Activated naive CD4-positive, alpha-beta T cell treated with anti-CD3 and anti-CD28 coated beads, Interleukin-2, amount 50 U/mL, for 16 hours (primary cell): ENCODE results near the gene FOXN3.

Source experiments
- DNase-seq: peaks from one replicate; pipeline ENCODE4 v3.0.0-alpha.2; 2020

FOXN3 gene, protein sequence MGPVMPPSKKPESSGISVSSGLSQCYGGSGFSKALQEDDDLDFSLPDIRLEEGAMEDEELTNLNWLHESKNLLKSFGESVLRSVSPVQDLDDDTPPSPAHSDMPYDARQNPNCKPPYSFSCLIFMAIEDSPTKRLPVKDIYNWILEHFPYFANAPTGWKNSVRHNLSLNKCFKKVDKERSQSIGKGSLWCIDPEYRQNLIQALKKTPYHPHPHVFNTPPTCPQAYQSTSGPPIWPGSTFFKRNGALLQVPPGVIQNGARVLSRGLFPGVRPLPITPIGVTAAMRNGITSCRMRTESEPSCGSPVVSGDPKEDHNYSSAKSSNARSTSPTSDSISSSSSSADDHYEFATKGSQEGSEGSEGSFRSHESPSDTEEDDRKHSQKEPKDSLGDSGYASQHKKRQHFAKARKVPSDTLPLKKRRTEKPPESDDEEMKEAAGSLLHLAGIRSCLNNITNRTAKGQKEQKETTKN

DNA sequence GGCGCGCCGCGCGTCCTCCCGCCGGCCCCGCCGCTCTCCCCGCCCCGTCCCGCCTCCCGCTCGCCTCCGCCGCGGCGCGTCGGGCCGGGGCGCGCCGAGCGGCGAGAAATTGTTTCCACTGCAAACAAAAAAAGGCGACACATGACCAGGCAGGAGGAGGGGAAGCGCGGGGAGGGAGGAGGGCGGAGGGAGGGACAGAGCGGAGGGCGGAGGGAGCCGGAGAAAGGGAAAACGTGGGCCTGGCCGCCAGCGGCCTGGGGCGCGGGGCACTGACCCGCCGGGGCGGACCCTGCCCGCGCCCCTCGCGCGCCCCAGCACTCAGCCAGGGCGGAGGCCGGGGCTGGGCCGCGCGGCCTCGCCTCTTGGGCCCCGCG is at the start of gene FOXN3:
Gene FOXN3, minus strand, starts transcription at position 143 of the 374 bp plus-strand sequence. CDS start 4,757 bp downstream, outside the sequence.
- DNase-seq: peak; percentile 89

DNA sequence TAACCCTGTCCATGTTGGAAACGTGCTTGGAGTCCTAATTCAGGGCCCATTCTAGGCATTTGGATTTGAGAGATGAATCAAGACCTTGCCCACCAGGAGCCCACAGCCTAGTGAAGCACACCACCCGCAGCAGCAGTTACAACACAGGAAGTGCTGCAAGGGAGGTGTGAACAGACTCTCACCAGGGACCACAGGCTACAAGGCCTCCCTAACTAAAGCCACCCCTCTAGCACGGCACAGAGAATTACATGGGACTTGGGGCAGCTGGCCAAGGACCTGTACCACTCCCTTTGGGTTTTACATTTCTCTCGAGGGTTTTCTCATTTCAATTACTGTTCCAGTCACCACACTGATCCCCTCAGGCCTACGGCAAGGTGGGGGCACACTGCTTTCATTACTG is 49.5 kb upstream of the FOXN3 start:
- no peak for DNase-seq

DNA sequence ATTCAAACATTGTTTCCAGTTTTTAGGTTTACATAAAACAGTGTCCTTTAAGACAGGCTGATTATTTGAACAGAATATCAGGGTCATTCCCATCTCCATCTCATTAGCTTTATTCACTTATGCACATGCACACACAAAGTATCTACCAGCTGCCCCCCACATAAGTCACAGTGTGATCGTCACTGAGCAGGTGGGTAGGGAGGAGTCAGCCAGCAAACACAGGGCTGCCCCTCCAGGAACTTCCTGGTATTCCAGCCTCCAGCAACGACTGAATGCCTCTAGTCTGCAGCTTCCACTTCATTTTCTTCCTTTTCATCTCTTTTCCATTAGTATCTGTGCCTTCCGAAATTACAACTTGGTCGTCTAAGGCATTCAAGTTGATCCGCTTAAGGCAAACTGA is 48.8 kb upstream of the FOXN3 start:
- no peak for DNase-seq

DNA sequence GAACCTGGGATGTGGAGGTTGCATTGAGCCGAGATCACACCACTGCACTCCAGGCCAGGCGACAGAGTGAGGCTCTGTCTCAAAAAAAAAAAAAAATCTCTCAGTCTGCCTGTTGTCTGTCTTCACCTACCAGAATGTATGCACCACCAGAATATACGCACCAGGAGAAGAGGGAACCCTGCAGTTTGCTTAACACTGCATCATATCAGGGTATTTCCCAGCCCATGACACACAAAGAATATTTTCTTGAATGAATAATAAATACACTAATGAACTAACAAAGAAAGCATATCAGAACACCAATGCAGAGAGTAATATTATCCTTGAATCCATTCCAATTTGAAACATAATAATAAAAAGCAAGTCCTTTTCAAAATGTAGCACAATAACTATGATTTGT is 44.2 kb upstream of the FOXN3 start:
- DNase-seq: no peak

DNA sequence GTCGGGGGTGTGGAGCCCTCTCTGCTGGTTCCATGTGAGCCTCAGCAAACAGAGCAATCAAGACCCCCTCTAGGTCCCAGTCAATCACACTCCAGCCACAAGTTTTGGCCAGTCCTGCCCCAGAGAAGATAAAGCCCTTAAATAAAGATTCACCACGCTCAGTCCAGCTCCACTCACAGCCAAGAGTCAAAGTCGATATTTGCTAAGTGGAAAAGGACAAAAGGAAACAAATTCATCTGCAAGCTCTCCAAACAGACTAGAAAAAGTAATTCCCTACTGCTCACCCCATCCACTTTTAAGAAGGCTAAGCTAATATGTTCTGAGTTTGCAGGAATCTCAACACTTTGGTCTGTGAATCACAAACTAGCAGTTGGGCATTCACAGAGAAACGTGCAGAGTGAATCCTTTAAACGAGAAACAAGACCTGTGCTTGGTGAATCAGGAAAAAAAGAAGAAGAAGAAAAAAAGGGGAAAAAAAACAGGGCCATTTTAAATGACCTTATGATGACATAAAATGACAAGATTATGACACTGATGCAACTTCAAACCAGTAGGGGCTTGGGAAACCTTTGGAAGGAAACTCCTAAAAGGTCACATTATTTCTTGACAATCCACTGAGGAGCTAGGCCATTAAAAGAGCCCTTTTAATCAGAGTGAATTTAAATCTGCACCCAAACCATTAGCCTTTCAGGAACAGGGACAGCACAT is 41.8 kb upstream of the FOXN3 start:
- no peak for DNase-seq

DNA sequence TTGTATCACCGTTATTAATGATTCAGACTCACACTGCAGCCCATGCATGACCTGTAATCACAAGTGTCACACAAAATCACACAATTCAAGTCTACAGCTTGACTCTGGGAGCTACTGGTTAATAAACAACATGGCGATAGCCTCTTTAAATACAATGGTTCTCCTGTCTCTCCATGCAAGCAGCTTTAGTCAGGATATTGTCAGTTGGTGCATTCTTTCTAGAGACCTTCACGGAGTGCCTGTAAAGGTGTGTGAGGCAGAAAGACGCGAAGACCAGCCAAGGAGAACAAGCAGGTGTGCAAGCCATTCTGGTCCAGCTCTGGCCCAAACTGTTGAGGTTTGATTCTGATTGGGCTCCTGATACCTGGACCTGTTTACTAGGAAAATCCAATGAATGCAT is 40.0 kb upstream of the FOXN3 start:
- no peak for DNase-seq

DNA sequence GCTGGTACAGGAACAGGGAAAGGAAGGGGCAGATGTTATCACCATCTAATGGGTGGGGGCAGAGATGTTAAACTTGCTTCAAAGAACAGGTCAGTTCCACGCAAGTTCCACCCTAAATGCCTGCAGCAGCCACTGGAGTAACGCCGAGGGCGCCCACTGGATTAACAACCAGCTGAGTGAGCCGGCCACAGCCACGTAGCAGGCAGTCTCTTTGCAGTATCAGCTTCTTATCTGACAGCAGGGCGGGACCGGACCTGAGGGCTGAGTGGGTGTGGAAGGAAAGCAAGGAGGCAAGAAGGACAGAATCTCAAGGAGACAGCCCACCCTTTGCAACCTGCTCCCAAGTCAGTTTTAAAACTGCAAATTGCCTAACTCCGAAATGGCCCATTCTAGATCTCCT is 38.4 kb upstream of the FOXN3 start:
- no peak for DNase-seq

DNA sequence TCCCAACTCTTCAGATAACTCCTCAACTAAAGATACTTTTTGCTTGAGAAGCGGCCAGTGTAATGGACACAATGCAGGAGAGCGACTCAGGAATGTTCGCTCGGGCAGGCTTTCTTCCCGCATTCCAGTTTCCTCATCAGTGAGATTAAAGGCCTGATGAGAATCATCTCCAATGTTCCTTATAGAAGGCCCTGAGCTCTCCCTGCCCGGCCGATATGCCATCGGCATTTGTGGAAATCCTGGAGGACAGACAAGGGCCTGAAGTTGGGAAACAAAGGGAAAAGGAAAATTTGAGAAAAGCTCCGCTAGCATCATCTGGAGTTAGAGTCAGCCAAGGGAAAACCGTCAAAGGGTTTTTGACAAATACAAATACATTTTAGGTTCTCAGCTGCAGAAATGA is 38.0 kb upstream of the FOXN3 start:
- no peak for DNase-seq

DNA sequence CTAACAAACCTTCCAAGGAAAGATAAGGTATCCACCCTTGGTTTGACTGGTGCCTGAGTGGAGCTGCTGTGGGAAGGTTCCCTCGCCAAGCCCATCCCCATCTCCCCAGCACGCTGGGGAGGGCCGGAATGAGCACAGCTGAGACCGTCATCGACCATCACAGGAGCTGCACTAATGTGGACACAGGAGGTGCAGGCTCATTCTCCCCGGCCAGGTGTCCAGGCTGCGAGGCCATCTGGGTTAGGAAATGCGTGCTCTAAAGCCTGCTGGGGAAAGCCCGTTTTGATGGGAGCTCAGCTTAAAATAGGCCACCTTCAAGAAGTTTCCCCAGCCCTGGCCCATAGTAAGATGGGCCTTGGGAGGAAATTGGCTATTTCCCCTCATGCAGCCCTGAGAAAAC is 35.2 kb upstream of the FOXN3 start:
- DNase-seq: no peak

DNA sequence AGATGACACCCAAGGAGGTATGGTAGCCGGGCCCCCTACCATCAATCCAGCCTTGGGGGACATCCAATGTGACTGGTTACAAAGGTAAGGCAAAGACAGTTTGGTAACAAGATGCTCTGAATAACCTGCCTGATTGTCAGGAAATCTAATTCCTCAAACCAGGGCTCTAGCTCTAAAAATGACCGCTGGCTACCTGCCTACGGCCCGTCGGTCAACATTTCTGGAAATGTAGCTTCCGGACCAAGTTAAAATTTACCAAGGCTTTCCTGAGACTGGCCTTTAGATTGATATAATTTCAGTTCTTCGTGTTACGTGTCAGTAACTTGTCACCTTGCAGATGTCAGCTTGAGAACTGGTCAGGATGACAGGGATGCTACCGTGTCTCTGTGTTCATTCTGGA is 34.2 kb upstream of the FOXN3 start:
- DNase-seq: no peak

DNA sequence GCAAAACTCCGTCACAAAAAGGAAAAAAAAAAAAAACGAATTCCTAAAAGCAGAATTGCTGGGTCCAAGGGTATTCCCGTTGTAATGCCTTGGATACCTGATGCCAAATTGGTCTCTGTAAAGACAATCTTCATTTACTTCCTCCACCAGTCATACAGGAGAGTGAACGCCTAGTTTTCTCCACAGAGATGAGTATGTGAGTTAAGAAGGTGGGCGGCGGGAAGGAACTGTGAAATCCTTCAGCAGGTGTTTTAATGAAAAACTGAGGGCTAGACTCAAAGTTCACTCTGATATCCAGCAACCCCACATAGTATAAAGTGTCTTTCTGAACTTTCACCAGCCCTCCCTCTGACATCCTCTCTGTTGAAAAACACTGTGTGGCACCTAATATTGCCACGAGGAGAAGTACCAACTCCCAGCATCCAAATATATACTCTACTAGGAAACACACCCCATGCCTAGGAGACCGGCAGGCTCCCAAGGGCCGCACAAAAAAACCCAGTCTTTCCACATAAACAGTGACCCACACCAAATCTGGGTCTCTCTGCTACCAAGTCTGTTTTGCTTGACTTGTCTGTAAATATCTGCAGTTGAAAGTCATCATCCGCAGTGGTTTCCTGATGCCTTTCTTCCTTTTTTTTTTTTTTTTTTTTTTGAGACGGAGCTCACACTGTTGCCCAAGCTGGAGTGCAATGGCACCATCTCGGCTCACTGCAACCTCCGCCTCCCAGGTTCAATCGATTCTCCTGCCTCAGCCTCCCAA is 30.3 kb upstream of the FOXN3 start:
- DNase-seq: peak; percentile 28

DNA sequence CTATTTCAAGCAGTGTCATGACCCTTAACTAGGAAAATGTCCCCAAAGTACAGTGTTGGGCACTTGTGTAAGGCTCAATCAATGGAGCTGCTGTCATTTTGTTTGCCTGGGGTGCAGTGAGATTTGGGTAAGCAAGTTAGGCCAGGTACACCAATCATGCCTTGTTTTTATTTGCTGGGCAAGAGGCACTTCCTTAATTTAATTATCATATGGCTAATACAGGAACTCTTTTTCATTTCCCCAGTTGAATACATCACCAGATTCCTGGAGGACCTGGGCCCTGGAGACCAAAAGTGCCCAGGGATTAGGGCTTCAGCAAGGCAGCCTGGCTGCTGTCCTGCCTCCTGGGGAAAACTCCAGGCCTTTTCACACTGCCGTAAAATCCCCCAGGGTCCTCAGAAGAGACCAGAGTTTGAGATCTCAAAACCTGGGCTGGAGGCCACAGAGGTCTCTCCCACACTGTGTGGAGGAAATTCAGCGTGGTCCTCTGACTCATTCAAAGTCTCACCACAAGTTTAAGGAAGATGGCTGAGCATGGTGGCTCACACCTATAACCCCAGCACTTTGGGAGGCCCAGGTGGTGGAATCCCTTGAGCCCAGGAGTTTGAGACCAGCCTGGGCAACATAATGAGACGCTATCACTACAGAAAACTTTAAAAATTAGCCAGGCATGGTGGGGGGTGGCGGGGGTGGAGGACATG is 28.4 kb upstream of the FOXN3 start:
- DNase-seq: peak; percentile 35

DNA sequence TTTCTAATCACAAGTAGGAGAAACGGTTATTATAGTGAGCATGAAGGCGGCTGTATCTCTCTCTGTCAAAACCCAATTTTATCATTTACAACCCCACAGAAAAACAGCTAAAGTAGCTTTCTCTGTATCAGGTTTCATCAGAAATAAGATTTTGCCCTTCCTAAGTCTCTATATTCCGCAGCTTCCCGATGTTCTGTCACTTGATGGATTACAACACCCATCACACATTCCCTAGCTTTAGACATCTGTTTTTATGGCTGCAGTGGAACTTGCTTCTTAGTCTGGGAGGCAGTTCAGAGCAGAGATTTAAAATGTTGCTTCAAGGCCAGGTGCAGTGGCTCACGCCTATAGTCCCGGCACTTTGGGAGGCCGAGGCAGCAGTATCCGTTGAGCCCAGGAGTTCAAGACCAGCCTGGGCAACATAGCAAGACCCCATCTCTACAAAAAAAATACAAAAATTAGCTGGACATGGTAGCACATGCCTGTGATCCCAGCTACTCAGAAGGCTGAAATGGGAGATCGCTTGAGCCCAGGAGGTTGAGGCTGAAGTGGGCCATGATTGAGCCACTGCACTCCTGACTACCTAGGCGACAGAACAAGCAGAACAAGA is 27.6 kb upstream of the FOXN3 start:
- no peak for DNase-seq

DNA sequence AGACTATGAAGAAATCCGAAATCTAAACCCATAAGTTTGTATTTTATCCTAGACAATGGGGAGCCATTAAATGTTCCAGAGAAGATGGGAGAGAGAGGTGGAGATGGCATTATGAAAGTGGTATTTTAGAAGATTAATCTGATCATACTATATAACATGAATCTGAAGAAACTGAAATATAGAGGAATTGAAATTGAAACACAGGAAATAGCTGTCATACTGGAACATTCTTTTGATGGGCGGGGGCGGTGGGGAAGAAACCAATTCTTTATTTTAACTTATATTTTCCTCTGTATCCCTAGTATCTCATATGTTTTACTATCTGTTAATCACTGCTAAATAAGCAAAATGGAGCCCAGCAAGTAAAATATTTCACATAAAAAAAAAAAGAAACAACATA is 27.0 kb upstream of the FOXN3 start:
- peak; percentile 55 for DNase-seq

DNA sequence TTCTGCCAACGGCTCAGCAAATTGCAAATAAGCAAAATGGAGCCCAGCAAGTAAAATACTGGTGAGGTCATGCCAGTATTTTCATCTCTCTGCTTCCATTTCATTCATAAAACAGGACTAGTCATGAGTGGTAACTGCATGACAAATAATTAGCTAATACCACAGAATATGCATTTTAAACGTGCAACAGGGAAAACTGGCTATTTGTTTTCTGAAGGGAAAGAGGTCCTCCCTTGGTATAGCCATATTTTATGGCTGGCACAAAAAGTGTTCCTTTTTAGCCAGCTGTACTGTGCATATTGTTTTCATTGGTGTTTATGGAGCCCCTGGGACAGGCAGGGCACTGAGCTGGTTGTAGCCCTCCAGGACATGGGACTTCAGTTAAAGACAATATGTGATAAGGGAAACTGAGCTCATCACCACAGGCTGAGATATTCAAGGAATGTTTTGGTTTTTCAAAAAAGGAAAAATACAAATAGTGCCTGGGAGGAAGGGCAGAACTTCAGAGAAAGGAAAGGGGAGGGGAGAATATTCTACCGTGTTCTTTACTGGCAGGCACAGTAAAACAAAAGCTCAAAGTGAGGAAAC is 26.1 kb upstream of the FOXN3 start:
- no peak for DNase-seq

DNA sequence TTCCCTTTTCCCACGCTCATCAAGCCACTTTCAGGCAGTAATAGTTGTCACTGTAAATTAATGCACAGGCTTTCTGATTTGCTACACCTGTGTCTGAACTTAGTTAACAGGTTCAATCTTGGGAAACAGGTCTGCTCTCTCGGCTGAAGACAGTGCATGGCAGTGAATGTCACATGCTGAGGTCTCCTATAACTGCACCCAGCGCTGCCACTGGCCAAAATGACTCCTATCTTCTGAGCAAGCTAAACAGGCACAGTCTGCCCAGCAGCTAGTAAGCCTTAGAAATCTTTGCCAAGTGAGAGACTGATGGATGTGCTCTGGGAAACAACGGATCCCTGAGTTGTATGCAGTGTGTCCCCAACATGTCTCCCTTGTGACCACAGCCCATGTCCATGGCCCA is 25.2 kb upstream of the FOXN3 start:
- DNase-seq: no peak

DNA sequence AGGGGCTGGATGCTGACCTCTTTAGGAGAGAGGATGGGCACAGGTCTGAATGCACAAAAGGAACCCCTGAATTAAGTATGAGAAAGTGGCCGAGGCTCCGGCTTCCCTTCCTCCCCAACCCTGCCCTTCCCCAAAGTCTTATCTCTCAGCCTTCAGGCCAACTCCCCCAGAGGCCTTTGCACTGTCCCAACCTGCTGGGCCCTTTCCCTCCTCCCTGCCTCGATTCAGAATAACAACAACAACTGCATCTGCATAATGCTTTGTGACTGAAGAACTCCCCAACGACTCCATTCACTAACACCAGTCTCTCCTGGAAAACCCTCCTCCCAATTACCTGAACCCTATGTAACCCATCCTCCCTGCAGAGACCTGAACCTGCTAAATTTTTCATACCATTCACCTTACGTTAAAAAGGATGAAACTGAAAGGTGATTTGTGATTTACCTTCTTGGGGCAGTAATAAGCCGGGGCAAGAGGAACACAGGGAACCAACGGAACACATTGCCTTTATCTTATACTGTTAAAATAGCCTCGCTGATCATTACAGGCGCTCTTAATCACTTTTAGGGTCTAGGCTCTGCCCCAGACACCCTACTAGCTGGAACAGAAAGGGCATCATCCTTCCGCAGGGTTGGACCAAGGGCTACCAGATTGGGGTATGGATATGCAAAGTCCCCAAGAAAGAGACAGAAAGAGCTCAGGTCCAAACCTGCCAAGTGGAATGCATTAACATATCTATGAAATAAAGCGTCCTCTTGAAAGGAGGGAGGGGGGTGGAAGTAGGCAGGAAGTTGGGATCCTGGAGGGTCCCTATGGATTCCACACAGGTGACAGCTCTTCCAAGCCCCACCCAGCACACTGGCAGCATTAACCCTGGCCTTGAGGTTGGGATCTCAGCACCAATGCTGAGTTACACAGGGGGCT is 24.2 kb upstream of the FOXN3 start:
- DNase-seq: no peak

DNA sequence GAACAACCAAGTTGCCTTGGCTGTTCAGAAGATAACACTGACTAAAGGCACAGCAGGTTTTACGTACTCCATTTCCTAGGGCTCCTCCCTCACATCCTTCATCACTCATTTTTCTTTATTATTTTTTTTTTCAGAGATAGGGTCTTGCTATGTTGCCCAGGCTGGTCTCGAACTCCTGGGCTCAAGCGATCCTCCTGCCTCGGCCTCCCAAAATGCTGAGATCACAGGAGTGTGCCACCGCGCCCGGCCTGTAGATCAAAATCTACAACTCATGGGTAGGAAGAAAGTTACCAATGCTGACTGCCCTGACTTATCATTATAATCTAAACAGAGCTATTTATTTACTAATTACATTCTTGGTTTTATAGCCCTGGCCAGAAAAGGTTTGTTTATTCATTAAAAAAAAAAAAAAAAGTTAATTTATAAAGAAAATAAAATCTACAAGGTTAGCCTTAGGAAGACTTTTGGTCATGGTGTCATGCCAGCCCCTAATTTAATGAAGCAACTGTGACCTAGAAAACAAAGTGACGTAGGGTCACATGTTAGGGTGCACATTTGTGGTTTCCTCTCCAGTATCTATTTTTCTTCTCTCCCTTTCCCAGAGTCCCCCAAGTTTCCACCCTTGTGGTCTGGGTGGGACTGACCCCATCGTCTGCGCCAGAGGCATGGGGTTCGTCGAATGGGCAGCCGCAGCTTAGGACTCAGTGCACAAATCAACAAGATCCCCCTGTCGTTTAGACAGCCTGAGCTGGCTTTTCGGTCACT is 19.0 kb upstream of the FOXN3 start:
- no peak for DNase-seq

DNA sequence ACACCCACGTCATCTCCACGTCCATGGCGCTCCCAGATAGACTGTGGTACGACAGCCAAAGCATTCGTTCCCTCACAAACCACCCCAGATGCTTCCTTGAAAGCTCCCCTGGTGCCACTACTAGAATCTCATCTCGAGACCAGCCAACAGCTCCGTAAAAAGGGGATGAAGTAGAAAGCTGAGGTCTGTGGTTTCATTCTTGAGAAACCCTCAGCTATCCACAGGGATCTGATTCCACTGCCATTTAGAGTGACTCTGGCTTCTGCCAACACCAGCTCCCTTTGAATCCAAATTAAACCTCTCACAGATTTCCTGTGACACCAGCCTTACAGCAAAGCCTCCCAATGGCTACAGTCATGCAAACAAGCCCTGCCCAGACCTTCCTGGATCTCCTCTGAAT is 18.5 kb upstream of the FOXN3 start:
- DNase-seq: no peak

DNA sequence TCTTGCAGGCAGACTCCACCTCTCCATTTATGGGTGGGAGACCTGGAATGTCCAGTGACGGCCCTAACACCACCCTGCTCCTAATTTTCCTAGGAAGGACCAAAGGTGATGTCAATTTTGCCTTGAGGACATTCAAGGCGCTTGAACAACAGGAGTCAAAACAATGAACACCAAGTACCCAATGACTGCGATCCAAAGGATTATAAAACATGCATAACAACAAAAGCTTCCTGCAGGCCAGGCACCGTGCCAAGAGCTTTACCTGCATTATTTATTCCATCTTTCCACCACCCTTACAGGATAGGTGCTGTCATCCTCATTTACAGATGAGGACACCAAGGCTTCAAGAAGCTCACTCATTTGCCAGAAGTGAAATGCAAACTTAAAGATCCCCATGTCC is 15.2 kb upstream of the FOXN3 start:
- DNase-seq: no peak
